Neural progenitor cell (in vitro differentiated cells): Measurements from ENCODE around the gene OR52M1.

ENCODE experiments used
- EZH2 ChIP-seq: fragments of 200-600 bp; sonication (generic); IDR thresholded peaks from 2 replicates; pipeline ENCODE4 v1.6.1; 2017; ENCODE audit warnings: antibody characterized with exemption, mild to moderate bottlenecking, moderate library complexity
- EZH2phosphoT487 ChIP-seq: fragments of 200-600 bp; sonication (generic); IDR thresholded peaks from 2 replicates; pipeline ENCODE4 v1.6.1; 2017; ENCODE audit warnings: antibody characterized with exemption
- TF ChIP-seq, protein P1 (sequence below): fragments of 200-600 bp; sonication (generic); IDR thresholded peaks from 2 replicates; pipeline ENCODE4 v1.5.1; 2017; ENCODE audit warnings: antibody characterized with exemption, mild to moderate bottlenecking

DNA sequence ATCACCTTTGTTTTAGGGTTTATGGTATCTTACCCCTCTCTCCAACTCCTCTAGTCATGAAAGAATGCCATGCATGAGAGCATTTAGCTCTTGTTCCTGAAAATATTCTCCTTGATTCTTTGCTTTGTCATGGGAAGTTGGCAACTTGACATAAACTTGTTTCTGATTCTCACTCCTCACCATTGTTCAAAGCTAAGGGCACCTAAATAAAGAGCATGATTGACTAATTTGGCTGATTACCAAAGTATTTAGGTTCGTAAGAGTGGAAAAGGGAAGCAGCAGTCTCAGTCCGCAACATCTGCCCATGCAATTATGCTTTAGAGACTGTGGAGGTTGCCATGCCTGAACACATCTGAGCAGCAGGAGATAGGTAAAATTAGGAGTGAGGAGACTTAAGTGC is 36.1 kb upstream of the OR52M1 start:
- TF ChIP-seq EZH2phosphoT487 = no peak
- TF ChIP-seq, protein P1, sequence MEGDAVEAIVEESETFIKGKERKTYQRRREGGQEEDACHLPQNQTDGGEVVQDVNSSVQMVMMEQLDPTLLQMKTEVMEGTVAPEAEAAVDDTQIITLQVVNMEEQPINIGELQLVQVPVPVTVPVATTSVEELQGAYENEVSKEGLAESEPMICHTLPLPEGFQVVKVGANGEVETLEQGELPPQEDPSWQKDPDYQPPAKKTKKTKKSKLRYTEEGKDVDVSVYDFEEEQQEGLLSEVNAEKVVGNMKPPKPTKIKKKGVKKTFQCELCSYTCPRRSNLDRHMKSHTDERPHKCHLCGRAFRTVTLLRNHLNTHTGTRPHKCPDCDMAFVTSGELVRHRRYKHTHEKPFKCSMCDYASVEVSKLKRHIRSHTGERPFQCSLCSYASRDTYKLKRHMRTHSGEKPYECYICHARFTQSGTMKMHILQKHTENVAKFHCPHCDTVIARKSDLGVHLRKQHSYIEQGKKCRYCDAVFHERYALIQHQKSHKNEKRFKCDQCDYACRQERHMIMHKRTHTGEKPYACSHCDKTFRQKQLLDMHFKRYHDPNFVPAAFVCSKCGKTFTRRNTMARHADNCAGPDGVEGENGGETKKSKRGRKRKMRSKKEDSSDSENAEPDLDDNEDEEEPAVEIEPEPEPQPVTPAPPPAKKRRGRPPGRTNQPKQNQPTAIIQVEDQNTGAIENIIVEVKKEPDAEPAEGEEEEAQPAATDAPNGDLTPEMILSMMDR = no peak
- no peak for TF ChIP-seq EZH2
